Mesenteric fat pad (tissue), 1 donor: ENCODE measurements around the gene R3HDM4. TPM values are rescaled to one million over a fixed set of nuclear protein-coding genes. Genes with fewer than 3 reads are reported as not detected.
"Not testable (repeated sequence)": the region's sequence is repeated elsewhere in the genome, so short reads cannot be mapped to it uniquely, and the experiment has no call there.

Experiments used
- DNase-seq: peaks from one replicate; pipeline ENCODE4 v3.0.0-alpha.2; 2020; ENCODE audit warnings: low spot score
- long read RNA-seq: library from polyadenylated mRNA; unstranded; transcript quantifications from one replicate; pipeline ENCODE4 v2.0.0, GENCODE V29; 2020
- total RNA-seq: library from RNA; stranded (reverse); fragmentation: NEBNext Ultra II Directional; extraction: Animal tissue kit (Norgen Biotek cat#: 25700); gene quantifications from one replicate; pipeline ENCODE4 v1.2.1, GENCODE V29; 2021
- donor health status: DM: yes; HTN: yes; CAD: no.

The R3HDM4 gene
- total RNA-seq: 48.2 TPM
- long read RNA-seq, transcript R3HDM4-201 (8 exons, 1,815 nt): major isoform, 16 of 25 reads
- long read RNA-seq, partial matches to known transcripts: 1 of 25 reads
- long read RNA-seq, other reads (novel, unspliced or antisense): 6 of 25 reads

GRCh38 chr19:913080-913748 lies at the start of gene R3HDM4:
R3HDM4 (minus strand) TSS chr19:913219; CDS start chr19:913157, 62 bp downstream.
- peak; percentile 95 for DNase-seq

- no peak for DNase-seq
Measured at GRCh38 chr19:961866-962620, 49.0 kb upstream of the R3HDM4 start.

- DNase-seq: no peak
Measured at GRCh38 chr19:960601-960938, 47.6 kb upstream of the R3HDM4 start.

- no peak for DNase-seq
Measured at GRCh38 chr19:960020-960419, 47.0 kb upstream of the R3HDM4 start.

GRCh38 chr19:958967-959855 lies 46.2 kb upstream of the R3HDM4 start:
- DNase-seq: no peak

GRCh38 chr19:957578-957977 lies 44.6 kb upstream of the R3HDM4 start:
- not testable (repeated sequence) for DNase-seq

- no peak for DNase-seq
Measured at GRCh38 chr19:956766-957440, 43.9 kb upstream of the R3HDM4 start.

GRCh38 chr19:955803-956765 lies 43.1 kb upstream of the R3HDM4 start:
- no peak for DNase-seq

GRCh38 chr19:954672-955494 lies 41.9 kb upstream of the R3HDM4 start:
- DNase-seq: no peak

GRCh38 chr19:954272-954671 lies 41.3 kb upstream of the R3HDM4 start:
- DNase-seq: no peak

GRCh38 chr19:953445-954271 lies 40.6 kb upstream of the R3HDM4 start:
- DNase-seq: no peak

GRCh38 chr19:952680-953444 lies 39.8 kb upstream of the R3HDM4 start:
- DNase-seq: no peak

GRCh38 chr19:952049-952679 lies 39.1 kb upstream of the R3HDM4 start:
- no peak for DNase-seq

GRCh38 chr19:950352-951066 lies 37.5 kb upstream of the R3HDM4 start:
- no peak for DNase-seq

GRCh38 chr19:948842-949496 lies 36.0 kb upstream of the R3HDM4 start:
- DNase-seq: no peak
